Umbilical cord (tissue), 2 donors: ENCODE data around the gene GASK1A. TPM values are rescaled to one million over a fixed set of nuclear protein-coding genes. Genes with fewer than 3 reads are reported as not detected.

Experiments
- DNase-seq: peaks from one replicate; pipeline ENCODE4 v3.0.0-alpha.2; 2015; ENCODE audit warnings: low spot score
- total RNA-seq: library from RNA; depleted of rRNA; stranded (reverse); fragments of >200 nt; gene quantifications from one replicate; pipeline ENCODE4 v1.2.3, GENCODE V29; 2014; ENCODE audit warnings: low replicate concordance; ENCODE audit not compliant: insufficient read depth

Gene GASK1A
- total RNA-seq, 1 donor from 2014 or later = 38.5 TPM

GRCh38 chr3:43013256-43013655 lies 34.1 kb downstream of the GASK1A start:
- DNase-seq = no peak

- no peak for DNase-seq
These were observed 34.6 kb downstream of the GASK1A start for GRCh38 chr3:43013743-43014155.

- no peak for DNase-seq
These were observed 35.1 kb downstream of the GASK1A start for GRCh38 chr3:43014241-43014640.

DNA sequence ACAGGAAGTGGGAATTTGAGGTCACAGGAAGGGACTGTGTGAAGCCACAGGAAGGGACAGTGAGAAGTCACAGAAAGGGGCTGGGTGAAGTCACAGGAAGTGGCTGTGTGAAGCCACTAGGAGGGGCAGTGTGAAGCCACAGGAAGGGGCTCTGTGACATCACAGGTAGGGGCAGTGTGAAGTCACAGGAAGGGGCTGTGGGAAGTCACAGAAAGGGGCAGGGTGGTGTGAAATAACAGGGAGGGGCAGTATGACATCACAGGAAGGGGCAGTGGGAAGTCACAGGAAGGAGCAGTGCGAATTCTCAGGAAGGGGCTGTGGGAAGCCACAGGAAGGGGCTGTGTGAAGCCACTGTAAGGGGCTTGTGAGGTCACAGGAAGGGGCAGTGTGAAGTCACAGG lies 35.8 kb downstream of the GASK1A start:
- DNase-seq = no peak

DNA sequence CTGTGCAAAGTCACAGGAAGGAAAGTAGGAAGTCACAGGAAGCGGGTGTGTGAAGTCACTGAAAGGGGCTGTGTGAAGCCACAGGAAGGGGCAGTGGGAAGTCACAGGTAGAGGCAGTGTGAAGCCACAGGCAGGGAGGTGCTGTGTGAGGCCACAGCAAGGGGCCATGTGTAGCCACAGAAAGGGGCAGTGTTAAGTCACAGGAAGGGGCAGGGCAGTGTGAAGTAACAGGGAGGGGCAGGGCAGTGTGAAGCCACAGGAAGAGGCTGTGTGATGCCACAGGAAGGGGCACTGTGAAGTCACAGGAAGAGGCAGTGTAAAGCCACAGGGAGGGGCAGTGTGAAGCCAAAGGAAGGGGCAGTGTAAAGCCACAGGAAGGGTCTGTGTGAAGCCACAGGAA lies 36.5 kb downstream of the GASK1A start:
- DNase-seq = no peak

GRCh38 chr3:43015991-43016865 lies 37.1 kb downstream of the GASK1A start:
- no peak for DNase-seq

- no peak for DNase-seq
These were observed 37.9 kb downstream of the GASK1A start for GRCh38 chr3:43017004-43017403.

GRCh38 chr3:43017593-43018195 lies 38.6 kb downstream of the GASK1A start:
- DNase-seq = no peak

DNA sequence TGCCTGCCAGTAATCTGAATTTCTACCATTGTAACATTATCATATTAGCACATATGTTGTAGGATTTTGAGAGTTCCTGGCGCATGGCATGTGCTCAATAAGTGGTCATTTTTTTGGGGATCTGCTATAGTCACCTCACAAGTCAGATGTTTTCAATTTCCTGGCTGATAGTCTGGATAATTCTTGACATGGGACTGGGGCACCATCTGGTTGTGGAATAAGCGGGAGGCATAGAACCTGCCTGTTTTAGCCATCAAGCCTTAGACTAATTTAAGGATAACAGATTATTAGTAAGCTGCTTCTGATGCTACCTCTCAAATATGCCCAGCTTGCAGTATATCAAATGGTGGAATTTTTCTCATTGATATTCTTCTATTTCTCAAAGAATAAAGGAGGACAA lies 39.1 kb downstream of the GASK1A start:
- no peak for DNase-seq

- DNase-seq = peak; percentile 46
These were observed 40.1 kb downstream of the GASK1A start for GRCh38 chr3:43019006-43019809.

- no peak for DNase-seq
These were observed 40.7 kb downstream of the GASK1A start for GRCh38 chr3:43019826-43020225.

DNA sequence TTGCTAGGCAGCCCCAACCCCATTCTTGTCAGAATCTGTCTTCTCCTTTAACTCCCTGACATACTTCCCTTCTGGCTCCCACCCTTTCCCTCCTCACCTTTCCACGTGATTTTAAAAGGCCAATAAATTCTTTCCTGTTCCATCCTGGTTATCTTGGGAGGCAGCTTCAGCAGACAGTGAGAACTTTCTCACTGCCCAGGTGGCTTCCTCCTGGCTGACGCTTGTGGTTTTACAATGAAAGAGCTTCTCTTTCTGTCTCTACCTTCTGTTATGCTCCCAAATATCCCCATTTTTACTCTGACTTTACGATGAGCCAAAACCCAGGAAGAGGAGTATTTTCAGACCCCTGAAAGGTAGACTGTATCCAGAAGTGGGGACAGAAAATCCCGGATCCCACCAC lies 42.1 kb downstream of the GASK1A start:
- no peak for DNase-seq

DNA sequence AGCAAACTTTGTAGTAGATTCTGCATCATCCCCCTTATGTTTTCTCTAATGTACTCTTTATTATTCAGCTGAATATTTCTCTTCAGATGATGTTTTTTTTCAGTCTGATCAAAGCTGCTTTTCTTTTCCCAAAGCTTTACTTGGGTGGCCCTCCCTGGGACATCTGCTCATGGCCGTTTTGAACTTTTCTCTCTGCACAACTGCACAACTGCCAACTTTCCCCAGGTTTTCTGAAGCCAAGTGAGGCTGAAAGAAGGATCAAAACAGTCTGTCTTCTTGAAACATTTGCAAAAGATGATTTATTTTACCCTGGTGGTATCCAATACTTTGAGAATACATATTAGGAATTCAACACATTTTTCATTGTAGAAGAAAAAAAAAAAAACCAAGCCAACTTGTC lies 43.0 kb downstream of the GASK1A start:
- no peak for DNase-seq

DNA sequence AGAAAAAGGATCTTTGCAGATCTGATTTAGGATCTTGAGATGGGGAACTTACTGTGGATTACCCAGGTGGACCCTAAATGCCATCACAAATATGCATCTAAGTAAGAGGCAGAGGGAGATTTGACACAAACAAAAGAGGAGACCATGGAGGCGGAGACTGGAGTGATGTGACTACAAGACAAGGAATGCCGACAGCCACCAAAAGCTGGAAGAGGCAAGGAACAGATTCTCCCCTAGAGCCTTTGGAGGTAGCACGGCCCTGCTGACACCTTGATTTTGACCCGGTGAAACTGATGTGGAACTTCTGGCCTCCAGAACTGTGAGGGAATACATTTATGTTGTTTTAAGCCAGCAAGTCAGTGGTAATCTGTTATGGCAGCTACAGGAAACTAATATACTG lies 44.0 kb downstream of the GASK1A start:
- DNase-seq = no peak

DNA sequence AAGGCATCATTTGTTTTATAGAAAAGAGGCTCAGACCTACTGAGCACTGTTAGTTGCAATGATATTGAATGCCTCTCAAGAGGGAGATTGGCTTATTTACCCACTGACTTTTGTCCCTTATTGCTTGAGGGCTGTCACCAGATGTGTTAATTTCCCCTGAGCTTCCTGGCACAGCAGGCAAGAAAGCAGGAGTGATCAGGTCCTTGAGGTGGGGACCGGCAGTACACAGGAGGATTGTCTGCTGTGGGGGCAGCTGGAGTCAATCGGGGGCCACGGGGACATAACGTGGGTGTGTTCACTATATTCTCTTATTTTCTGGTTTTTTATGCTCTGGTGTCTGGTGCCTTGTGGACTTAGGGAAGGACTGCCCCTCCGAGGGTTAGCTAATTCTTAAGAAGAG lies 44.6 kb downstream of the GASK1A start:
- DNase-seq = no peak

DNA sequence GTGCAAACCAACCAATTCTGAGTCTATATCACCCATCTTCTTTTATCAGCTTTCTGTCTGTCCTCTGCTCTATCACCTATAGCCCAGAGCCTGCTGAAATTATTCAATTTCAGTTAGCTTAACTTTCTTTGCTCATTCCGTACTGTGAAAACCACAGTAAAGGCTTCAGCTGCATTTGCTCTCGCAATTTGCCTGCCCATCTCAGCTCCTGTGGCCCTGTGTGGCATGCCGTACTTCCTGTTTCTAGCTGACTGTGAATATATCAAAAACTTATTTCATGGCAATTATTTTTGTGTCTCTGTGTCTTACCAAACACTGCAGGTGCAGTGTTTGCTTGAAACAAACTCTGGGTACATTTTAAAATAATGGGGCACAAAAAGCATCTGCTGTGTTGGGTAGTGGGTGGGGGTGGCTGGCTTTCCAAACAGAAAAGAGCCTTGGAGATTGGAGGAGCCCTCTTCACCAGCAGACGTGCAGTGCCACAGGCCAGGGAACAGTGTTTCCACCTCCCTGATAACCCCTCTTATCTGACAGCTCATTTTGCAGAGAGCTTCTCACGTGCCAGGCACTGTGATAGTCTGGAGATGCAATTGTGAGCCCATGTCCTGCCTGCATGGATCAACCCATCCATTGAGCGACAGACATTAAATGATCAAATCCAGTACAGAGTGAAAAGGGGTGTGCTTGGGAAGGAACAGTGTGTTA lies 45.2 kb downstream of the GASK1A start:
- no peak for DNase-seq

DNA sequence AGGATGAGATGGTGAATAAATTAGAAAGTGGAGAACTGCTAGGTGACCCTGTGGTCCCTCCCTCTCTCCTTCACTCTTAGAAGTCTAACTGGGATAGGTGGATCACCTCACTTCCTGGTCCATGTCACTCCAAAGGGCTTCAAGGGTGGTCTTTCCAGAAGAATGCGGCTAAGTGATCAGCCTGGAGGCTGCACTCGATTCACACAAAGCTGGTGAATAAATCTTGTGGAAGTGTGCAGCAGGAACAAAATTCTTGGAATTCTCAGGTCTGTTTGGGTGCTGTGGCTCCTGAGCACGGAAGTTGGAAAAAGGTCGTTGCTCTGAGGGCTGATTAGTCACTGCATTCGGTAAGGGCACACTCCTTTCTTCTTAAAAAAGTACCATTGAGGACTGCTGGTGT lies 46.3 kb downstream of the GASK1A start:
- DNase-seq = no peak

DNA sequence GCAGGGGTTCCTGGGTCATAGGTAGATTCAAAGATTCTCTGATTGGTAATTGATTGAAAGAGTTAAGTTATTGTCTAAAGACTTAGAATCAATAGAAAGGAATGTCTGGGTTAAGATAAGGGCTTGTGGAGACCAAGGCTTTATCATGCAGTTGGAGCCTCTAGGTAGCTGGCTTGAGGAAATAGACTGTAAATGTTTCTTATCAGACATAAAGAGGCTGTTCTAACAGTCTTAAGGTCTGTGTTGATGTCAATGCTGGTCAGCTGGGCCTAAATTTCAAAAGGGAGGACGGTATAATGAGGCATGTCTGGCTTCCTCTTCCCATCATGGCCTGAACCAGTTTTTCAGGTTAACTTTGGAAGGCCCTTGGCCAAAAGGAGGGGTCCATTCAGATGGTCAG lies 48.9 kb downstream of the GASK1A start:
- no peak for DNase-seq

DNA sequence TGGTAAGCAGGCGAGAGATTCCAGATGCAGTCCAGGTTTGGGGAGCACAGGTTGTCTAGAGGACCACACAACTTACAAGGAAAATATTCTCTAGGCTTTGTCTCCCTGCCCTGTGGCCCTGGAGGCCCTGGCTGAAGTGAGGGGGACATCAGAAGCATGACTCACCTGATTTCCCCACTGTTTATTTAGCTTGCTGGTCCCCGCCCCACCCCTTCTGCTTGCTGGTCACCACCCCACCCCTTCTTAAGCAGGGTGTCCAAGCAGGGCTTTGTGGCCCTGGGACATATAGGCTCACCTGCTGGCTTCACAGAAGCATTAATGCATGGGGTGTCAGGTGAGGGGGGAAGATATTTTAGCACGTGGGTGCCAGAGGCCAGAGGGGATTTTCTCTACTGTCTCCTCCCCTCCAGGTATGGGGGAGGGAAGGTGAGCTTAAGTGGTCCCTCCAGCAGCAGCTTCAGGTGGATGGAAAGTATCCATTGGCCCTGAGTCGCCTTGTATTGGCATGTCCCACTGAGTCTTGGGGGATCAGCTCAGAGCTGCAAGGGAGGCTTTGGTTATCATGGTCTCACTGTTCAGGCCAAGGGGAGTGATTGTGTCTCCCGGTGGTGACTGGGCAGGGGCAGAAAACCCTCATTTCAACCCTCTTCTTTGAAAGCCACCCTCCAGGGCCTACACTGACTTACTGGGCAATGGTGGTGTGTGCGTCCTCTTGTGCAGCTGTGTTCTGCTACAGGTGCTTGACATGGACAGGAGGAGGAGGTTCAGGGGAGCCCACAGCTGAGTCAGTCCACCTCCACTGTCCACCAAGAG lies 49.8 kb downstream of the GASK1A start:
- no peak for DNase-seq

DNA sequence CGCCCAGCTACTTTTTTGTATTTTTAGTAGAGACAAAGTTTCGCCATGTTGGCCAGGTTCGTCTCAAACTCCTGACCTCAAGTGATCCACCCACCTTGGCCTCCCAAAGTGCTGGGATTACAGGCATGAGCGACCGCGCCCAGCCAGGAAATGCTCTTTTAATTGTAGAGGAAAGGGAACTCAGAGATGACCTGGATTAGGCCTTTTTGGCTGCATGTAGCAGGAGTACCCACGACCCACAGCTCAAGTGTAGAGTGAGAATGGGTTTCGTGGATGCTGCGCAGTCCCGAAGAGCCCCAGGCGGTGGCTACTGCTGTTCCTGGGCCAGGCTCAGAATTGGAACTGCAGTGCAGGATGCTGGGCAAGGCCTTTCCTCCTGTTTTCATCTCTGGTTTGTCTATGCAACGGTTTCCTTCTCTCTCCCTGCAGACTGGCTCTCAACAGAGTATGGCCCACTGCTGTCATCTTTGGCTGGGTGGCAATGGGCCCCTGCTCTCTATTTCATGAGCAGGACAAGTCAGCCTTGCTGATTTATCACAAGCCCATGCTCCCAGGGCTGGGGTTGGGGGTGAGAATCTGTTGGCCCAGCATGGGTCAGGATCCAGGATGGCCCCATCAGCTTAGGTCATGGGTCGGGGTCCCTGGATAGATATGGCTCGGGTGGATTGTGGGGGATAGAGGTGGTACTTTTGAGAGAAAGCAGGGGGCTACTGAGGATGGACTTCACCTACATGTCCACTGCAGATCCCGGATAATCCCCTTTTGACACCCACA lies 51.2 kb downstream of the GASK1A start:
- no peak for DNase-seq
